GM20431 (cell line): Measurements from ENCODE around the gene DUSP16.

Experiments used
- in situ Hi-C: fragments of 300-500 bp; cut with MseI, MboI; formaldehyde crosslinking; loops from one replicate; pipeline ENCODE4 v1.15.0; 2020; ENCODE audit warnings: low sequenced_read_pairs; ENCODE audit not compliant: unreplicated experiment

Gene DUSP16

GRCh38 chr12:12427568-12427967 lies 135.1 kb downstream of the DUSP16 start:
- in situ Hi-C loops, result no loop called here

GRCh38 chr12:12425616-12426015 lies 137.0 kb downstream of the DUSP16 start:
- in situ Hi-C loops, result no loop called here

GRCh38 chr12:12425001-12425400 lies 137.7 kb downstream of the DUSP16 start:
- in situ Hi-C loops, result no loop called here
